ELF-1 (cell line): ENCODE results near the gene DHRS12.
A peak's percentile ranks its signal among the peaks of the same experiment; 100 is the strongest.
"Not testable (repeated sequence)": the region's sequence is repeated elsewhere in the genome, so short reads cannot be mapped to it uniquely, and the experiment has no call there.

Experiments used
- DNase-seq: peaks from one replicate; pipeline ENCODE4 v3.0.0-alpha.2; 2016; ENCODE audit warnings: low read depth, low spot score

Gene DHRS12

DNA sequence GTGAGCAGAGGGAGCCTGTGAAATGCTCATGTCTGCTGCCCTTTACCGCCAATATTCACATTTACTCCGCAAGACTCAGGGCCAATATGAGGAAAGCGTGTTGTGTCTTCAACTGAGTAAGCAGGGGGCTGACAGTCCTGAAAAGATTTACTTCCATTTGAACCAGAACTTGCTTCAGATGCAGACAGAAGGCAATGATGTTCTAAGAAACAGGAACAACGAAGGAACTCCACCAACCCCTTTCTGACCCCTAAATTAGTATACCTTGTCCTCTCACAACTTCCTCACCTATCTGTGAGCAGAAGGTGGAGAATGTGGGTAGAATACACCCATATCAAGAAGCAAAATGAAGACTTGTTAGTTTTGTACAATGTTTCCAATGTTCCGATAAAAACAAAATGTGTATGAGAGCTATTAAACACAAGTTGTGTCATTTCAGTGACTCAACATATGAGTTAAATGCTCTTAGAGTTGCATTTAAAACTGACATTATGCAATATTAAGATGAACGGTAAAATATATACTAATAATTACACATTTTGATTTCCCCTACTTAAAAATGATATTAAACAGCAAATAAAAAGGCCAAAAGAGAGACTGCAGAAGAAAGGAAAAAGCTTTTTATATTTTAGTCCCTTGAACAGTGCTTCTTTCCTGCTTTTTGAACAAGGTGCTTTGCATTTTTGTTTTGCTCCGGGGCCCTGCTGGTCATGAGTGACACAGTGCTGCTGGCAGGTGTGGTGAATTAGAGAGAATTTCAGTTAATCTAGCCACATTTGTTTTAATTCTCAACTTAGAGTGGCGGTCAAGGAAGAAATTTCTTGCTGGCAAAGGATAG lies 25.0 kb upstream of the DHRS12 start:
- DNase-seq = no peak

DNA sequence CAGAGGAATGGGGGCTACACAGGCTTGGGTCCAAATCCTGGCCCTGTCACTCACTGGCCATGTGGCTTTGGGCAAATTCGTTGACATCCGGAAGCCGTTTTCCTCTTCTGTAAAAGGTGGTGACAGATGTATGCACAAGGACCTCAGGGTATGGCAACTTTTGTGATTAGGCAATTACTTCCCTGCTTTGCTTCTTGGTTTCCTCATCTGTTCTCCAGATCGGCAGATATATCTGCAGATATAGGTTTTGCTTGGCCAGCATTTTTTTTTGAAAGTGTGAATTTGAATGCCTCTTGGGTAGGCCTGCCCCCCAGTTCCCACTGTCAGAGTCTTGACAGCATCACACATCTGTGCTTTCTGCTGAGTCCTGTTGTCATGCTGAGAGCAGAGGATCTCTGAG lies 23.3 kb upstream of the DHRS12 start:
- DNase-seq = no peak

DNA sequence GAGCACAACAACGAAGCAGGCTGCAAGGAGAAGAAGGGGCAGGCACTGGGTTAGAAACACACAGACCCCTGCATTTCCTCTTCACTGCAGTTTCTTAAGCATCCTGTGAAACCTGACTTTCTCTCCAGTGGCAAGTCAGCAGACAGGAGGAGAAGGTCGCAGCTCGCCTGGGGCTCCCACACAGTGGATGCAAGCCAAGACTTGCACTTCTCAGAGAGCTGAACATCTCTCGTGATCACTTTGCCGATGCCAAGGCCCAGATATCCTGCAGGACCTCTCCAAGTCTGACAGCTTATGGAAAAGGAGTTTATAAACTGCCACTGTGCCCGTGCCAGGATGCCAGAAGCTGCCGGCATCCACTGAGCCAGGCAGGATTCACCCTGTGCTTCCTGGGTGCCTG lies 22.6 kb upstream of the DHRS12 start:
- no peak for DNase-seq

DNA sequence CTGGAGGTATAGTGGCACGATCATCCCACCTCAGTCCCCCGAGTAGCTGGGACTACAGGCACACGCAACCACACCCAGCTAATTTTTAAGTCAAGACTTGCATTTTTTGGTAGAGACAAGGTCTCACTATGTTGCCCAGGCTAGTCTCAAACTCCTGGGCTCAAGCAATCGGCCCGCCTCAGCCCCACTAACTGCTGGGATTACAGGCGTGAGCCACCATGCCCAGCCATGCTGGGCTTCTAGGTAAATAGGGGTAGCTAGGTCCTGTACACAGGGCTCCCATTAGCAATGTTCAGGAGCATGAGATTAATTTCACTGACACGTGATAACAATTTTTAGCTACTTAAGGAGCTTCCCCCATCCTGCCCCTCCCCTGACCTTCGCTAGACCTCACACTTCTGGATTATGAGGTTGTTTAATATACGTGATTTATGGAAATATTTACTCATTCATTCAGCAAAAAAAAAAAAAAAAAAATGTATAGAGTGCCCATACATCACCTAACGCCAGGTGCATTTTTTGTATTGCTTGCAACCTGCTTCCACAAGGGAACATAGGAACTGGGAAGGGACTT lies 21.8 kb upstream of the DHRS12 start:
- DNase-seq = no peak

GRCh38 chr13:51825165-51825592 lies 21.2 kb upstream of the DHRS12 start:
- no peak for DNase-seq

GRCh38 chr13:51824712-51825111 lies 20.7 kb upstream of the DHRS12 start:
- DNase-seq = not testable (repeated sequence)

GRCh38 chr13:51823863-51824262 lies 19.9 kb upstream of the DHRS12 start:
- no peak for DNase-seq

DNA sequence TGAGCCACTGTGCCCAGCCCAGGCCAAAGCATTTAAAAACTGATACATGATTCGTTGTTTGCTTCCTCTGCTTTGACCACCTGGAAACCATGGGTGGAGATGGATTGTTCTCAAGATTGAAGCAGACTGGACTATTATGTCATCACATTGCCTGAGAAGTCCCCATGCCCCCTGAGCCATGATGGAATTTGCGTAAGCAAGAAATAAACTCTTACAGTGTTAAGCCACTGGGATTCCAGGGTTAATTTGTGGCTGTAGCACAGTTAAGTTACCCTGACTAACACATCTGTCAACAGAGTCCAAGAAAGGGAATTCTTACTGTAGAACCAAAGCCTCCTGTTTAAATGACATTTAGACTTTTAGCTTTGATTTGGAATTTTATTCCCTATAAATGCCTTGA lies 19.4 kb upstream of the DHRS12 start:
- DNase-seq = no peak

- DNase-seq = no peak
Observed at GRCh38 chr13:51822106-51822815, 18.3 kb upstream of the DHRS12 start.

GRCh38 chr13:51821606-51822005 lies 17.6 kb upstream of the DHRS12 start:
- no peak for DNase-seq

DNA sequence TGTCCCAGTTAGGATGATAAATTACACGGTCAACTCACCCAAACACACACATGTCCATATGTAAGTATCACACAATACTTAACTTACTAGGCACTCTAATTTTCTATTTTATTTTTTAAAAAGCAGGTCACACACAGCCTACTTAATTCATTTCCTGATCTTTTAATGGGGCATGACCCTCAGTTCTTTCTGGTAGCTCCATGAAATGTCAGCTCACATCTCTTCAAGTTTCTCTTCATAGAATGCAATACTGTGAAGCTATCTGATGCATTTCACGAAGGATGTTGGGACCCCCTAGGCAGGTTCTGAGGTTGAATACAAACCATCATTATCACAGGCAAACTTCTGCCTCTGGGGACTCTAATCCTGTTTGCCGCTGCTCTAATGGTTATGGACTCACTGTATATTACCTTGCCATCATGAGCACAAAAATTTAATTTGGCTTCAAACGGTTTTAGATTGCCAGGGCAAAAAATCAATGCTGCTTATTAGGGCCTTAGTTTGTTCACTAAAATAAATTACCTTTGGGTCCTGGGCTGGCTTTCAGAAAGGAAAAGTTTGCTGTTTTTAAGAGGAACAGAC lies 16.1 kb upstream of the DHRS12 start:
- no peak for DNase-seq

DNA sequence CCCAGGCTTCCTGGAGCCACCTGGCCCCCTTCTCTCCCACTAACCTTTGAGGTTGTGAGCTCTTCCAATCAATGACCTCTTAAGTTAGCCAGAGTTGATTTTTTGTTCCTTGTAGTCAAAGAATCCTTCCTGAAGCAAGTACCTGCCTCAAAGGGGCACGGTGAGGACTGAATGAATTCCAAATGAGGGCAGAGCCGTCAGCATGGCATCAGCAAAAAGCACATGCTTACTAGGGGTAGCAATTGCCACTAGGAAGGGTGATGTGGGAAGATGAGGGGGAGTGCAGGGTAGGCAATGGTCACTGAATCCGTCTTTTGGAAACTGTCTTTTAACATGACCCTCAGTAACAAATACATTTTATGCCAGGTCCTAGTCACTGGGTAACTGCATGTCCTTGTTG lies 15.6 kb upstream of the DHRS12 start:
- no peak for DNase-seq

DNA sequence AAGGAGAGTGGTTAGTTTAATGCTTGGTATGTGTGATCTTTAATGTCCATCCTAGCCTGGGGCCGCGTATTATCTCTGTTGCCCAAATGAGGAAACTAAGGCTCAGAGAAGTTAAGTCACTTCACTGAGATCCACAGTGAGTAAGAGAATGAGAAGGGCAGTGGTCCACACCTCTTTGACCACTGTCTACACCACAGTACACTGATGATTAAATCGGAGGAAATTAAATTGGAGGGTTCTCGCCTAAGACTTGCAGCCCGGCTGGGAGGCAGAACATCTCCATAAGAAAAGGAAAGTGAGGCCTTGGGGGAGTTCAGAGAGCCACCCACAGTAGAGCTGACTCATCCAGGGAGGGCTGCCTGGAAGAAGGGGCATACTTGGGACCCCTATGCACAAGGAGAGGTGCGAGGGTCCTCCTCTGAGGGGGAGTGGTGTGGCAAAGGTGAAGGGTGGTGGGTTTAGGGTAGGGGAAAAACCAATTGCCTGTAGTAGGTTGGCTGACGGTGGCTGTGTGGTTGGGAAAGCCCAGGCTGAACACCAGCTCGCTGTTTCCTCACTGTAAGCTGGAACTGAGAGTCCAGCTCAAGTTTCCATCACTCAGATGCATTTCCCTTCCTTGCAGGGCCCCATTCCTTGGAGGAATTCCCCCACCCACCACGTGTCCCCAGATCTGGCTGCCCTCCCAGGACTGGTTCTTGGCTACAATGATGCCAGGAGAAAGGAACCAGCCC lies 15.0 kb upstream of the DHRS12 start:
- DNase-seq = no peak

DNA sequence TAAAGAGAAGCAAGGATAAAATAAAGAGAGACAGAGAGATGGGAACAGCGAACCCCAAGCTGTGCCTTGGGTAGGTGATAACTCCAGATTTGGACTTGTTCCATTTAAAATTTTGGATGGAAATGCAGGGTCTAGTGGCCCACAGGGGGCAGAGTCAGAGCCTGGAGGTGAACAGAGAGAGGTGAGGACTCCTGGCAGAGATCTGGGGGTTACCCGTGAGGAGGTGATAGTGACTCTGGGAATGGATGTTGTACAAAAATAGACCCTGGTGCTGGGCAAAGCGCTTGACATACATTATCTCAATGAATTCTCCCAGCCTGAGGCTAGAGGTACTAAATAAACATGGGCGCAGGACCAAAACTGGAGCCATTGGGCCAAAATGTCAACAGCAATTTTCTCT lies 14.3 kb upstream of the DHRS12 start:
- no peak for DNase-seq

- no peak for DNase-seq
Observed at GRCh38 chr13:51817717-51818116, 13.8 kb upstream of the DHRS12 start.

- DNase-seq = peak; percentile 91
Observed at GRCh38 chr13:51816604-51817249, 12.8 kb upstream of the DHRS12 start.

- DNase-seq = no peak
Observed at GRCh38 chr13:51815848-51816247, 11.9 kb upstream of the DHRS12 start.

DNA sequence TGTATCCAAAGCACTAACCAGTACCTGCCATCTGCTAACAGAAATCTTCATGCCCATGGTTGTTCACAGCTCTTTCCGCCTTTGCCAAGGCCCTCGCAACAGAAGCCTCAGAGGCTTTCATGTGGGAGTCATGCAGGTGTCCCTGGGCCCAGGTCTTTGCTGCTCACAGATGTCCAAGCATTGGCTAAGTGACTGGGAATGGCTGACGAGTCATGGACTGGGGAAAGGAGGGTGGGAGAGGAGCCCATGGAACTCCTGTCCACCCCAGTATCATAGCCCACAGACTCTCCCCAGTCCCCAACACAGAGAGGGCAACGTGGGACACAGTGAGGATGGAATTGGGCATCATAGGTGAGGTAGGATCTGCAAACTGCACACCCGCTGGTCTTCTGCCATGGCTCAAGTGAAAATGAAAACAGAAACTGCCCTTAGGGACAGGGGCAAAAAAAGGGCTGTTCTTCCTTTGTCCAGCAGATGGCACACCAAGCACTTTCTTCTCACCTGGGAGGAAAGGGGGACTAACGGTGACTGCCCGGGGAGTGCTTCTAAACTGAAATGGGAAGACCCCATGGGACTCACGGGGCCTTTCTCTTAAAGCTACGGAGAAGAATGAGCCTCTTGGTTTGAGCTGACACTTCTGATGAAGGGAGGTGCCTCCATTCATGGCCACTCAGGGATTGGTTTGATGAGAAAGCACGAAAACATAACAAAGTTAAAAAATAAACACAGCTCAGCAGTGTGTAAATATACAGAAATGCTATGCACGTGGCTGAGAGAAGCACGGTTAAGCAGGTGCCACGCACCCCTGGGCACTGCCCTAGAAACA lies 11.1 kb upstream of the DHRS12 start:
- DNase-seq = peak; percentile 88

- no peak for DNase-seq
Observed at GRCh38 chr13:51814071-51814470, 10.1 kb upstream of the DHRS12 start.

- no peak for DNase-seq
Observed at GRCh38 chr13:51811920-51812451, 8.0 kb upstream of the DHRS12 start.
